Bronchial epithelial cell (primary cell): Measurements from ENCODE around the gene SYNE1. TPM values are rescaled to one million over a fixed set of nuclear protein-coding genes. Genes with fewer than 3 reads are reported as not detected.

ENCODE experiments used
- DNase-seq: peaks from one replicate; pipeline ENCODE4 v3.0.0-alpha.2; 2010; ENCODE audit warnings: low read depth
- FAIRE-seq: peaks from 2 replicates; lab custom pipeline; 2011; peaks lifted over from hg19 to GRCh38; lab: Jason Lieb, UNC
- H3K27me3 ChIP-seq: 2 replicates; pipeline ENCODE4 v1.5.1; 2011; ENCODE audit warnings: low read length; ENCODE audit not compliant: control insufficient read depth, insufficient read depth
- H3K36me3 ChIP-seq: 2 replicates; pipeline ENCODE4 v1.5.1; 2011; ENCODE audit warnings: low read length; ENCODE audit not compliant: control insufficient read depth, insufficient read depth
- H3K4me3 ChIP-seq: 2 replicates; pipeline ENCODE4 v1.5.1; 2011; ENCODE audit warnings: mild to moderate bottlenecking, low read depth, low read length, control low read depth
- total RNA-seq: library from RNA; depleted of rRNA; stranded (reverse); fragments of >200 nt; gene quantifications from 2 replicates; pipeline ENCODE4 v1.2.1, GENCODE V29; 2014
- TF ChIP-seq, protein P1 (sequence below): IDR thresholded peaks from 2 replicates; pipeline ENCODE4 v1.5.1; 2011; ENCODE audit warnings: mild to moderate bottlenecking, moderate library complexity, low read length, control low read depth, inconsistent platforms; ENCODE audit not compliant: insufficient read depth, severe bottlenecking

Gene SYNE1
- total RNA-seq, 1 donor from 2014 or later: 15.8 TPM

DNA sequence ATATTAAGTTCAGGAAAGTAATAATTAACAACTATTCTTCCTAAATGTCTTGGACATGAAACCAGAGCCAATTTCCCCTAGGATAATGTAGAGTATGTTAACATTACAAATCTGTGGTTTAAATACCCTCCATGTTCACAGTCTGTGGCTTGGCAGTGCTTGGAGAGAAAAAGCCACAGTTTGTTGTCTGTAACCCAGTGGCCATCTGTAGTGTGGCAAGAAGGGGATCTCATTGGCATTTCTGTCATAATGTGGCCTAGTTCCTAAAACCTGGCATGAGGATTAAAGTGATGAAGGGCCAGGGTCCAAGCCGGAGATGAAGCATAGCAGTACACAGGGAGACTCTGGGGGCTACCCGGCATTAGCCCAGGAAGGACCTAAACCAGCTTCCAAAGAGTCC, 31.2 kb downstream of the SYNE1 start:
- H3K4me3 ChIP-seq: no peak overlapping the region
- TF ChIP-seq, protein P1, sequence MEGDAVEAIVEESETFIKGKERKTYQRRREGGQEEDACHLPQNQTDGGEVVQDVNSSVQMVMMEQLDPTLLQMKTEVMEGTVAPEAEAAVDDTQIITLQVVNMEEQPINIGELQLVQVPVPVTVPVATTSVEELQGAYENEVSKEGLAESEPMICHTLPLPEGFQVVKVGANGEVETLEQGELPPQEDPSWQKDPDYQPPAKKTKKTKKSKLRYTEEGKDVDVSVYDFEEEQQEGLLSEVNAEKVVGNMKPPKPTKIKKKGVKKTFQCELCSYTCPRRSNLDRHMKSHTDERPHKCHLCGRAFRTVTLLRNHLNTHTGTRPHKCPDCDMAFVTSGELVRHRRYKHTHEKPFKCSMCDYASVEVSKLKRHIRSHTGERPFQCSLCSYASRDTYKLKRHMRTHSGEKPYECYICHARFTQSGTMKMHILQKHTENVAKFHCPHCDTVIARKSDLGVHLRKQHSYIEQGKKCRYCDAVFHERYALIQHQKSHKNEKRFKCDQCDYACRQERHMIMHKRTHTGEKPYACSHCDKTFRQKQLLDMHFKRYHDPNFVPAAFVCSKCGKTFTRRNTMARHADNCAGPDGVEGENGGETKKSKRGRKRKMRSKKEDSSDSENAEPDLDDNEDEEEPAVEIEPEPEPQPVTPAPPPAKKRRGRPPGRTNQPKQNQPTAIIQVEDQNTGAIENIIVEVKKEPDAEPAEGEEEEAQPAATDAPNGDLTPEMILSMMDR: no peak
- no peak for FAIRE-seq
- H3K36me3 ChIP-seq: no peaks in the 10 kb centered on the region
- H3K27me3 ChIP-seq: no peaks in the 10 kb centered on the region
- no peak for DNase-seq

DNA sequence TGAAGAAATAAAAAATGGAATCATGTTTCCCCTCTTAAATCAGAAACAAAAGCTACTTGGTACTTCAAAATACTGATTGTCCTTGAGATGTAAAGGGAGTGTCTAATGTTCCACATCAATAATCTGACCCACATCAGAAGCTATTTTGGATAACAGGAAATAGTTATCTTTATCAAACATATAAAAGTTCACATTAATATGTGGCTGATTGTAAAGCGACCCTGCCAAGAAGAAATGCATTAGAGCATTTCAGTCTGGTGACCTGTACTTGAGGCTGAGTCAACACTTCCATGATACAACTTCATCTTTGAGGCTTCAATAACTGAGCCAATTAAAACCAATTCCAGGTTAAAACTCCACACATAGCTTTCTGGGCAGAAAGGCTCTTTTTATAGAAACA, 31.8 kb downstream of the SYNE1 start:
- no peak for FAIRE-seq
- TF ChIP-seq, protein P1: no peak
- Histone ChIP-seq H3K36me3 (no peaks in the 10 kb centered on the region), H3K27me3 (no peaks in the 10 kb centered on the region), H3K4me3 (no peak overlapping the region)
- peak; percentile 4 for DNase-seq

DNA sequence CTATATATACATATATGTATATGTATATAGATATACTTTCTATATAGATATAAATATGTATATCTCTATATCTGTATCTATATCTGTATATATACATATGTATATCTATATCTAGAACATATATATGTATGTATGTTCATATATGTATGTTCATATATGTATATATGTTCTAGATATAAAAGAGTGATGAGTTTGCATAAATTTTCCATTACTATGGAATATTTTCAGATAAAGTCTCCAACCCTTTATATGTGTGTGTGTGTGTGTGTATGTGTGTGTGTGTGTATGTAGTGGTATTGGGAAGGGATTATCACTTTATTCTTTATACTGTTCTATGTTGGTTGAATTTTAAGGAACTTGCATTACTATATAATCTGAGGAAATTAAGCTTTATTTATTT, 33.3 kb downstream of the SYNE1 start:
- H3K4me3 ChIP-seq: no peak overlapping the region

DNA sequence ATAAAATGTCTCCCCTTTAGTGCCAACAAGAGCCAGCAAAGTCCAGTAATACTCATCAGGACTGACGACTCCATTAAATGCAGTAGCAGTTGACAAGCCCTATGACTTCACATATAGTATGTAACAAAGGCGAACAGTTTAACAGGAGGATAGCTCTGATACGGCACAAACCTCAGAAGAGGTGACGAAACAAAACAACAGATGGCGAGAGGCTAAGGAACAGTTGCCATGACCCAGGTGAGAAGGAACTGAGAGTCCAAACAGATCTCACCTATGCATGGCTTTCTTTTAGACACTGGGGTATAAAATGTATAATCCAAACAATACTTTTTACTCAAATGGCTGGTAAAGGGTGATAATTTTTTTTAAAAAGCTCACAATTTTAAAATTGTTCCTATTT, 37.1 kb downstream of the SYNE1 start:
- Histone ChIP-seq H3K27me3 (no peaks in the 10 kb centered on the region), H3K4me3 (no peak overlapping the region), H3K36me3 (no peaks in the 10 kb centered on the region)
- DNase-seq: no peak
- no peak for FAIRE-seq
- TF ChIP-seq, protein P1: no peak

More for the DNA sequence above, 33.3 kb downstream of the SYNE1 start:
- no peaks in the 10 kb centered on the region for H3K27me3 ChIP-seq
- FAIRE-seq: no peak
- TF ChIP-seq, protein P1: no peak
- no peaks in the 10 kb centered on the region for H3K36me3 ChIP-seq
- DNase-seq: no peak

DNA sequence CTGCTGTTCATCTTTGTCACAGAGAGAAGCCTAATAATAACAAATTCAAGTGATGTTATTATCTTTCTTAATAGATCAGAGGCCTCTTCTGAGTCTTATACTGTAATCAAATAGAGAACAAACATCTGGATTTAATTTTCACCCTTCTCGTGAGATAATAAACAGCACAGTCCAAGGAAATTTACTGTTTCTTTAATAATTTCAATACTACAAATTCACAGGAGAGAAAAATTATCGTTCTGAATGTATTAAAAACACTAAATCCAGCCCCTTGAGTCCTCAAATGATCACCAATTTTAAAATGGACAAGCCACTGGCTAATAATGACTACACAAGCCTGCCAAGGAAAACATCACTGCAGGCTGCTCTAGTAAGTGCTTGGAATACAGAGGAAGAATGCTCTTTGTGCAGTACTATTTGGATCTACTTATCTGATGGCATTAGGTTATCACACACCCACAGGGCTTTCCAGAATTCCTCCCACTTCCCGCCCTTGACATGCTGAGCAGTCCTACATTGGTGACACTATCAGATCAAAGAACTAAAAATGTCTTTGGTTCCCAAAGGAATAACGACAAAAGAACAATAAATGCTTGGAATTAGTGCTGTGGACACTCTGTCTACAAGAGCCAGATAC, 38.1 kb downstream of the SYNE1 start:
- FAIRE-seq (no peak), DNase-seq (no peak)
- Histone ChIP-seq H3K36me3 (no peaks in the 10 kb centered on the region), H3K27me3 (no peaks in the 10 kb centered on the region), H3K4me3 (no peak overlapping the region)
- TF ChIP-seq, protein P1: no peak

DNA sequence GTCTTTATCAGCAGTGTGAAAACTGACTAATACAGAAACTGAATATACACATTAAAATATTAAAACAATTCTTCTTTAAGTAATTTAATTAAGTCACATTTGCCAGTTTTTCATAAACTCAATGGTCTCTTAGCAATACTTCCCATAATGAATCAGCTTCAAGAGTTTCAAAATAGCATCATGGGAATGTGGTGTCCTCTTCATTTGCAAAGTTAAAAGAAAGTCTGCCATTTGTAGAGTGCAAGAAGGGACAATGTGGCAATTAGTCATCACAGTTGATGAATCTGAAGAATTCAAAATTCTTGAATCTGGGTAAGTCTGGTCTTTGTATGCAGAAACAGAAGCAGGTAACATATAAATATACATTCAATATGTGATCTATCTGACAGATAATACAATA, 38.7 kb downstream of the SYNE1 start:
- H3K27me3 ChIP-seq: no peaks in the 10 kb centered on the region
- H3K36me3 ChIP-seq: no peaks in the 10 kb centered on the region
- TF ChIP-seq, protein P1: no peak
- no peak overlapping the region for H3K4me3 ChIP-seq
- DNase-seq: no peak
- FAIRE-seq: no peak
